ENCODE data around the gene GLRA2. TPM values are rescaled to one million over a fixed set of nuclear protein-coding genes. Genes with fewer than 3 reads are reported as not detected.

Gene GLRA2
- total and polyA plus RNA-seq, 2 experiments from 2014 or later, result 0.22 TPM; not detected in 1

DNA sequence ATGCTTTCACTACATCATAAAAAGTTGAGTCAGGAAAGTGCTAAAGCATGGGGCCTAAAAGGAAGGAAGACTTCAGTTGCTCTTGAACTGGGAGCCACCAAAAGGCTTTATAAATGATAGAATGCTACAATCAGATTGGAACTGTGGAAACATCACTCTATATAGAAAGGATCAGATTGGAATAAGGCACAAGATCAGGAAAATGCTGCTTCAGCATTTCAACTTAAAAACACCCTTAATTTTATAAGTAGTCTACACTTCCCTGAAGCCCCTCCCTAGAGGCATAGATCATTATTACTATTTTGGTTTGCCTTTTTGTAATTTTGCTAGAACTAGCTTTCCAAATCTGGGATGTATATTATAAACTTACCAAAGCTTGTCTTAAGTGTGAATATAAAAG, 172.8 kb downstream of the GLRA2 start:
- no peak for DNase-seq
- no peak overlapping the region for H3K9ac ChIP-seq
- H3K4me2 ChIP-seq (ENCODE audit: unreplicated experiment), result no peak overlapping the region
- no peaks in the 10 kb centered on the region for H3K4me1 ChIP-seq (ENCODE audit: insufficient read depth)
- no peaks in the 10 kb centered on the region for H3K9me2 ChIP-seq (ENCODE audit: insufficient read depth)
- H3K79me2 ChIP-seq (ENCODE audit: insufficient read depth), result no peaks in the 10 kb centered on the region
- no peak overlapping the region for H3K27ac ChIP-seq
- H2AFZ ChIP-seq, result no peak overlapping the region
- H3F3A ChIP-seq (ENCODE audit: insufficient read depth), result no peaks in the 10 kb centered on the region
- H3K36me3 ChIP-seq (ENCODE audit: low read depth), result no peaks in the 10 kb centered on the region
- no peak overlapping the region for H3K4me3 ChIP-seq
- no peaks in the 10 kb centered on the region for H3K27me3 ChIP-seq (replicated peaks; ENCODE audit: insufficient read depth)
- in situ Hi-C loops (cut with MboI), result no loop called here
- no peaks in the 10 kb centered on the region for H3K9me3 ChIP-seq (ENCODE audit: low read depth)
- no peaks in the 10 kb centered on the region for H4K20me1 ChIP-seq (ENCODE audit: insufficient read depth)
- no peak for TF ChIP-seq EZH2phosphoT487 (IDR thresholded peaks at IDR 0.05; ENCODE audit: insufficient read depth, low read depth)
- no peak for TF ChIP-seq EZH2 (IDR thresholded peaks at IDR 0.05; ENCODE audit: insufficient read depth, poor library complexity, severe bottlenecking)

DNA sequence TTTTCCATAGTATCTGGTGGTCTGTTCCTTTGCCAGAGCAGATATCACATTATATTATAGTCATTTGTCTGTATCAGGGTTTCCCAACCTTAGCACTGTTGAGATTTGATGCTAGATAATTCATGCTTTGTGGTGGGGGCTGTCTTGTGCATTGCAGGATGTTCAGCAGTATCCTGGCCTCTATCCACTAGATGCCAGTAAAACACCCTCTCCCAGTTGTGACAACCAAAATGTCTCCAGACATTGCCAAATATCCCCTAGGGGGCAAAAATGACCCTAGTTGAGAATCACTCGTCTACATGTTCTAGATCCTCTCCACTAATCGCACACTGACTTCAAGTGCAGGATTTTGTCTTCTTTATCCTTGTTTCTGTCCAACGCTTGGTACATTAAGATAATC, 182.8 kb downstream of the GLRA2 start:
- H3K9me3 ChIP-seq (ENCODE audit: low read depth), result no peaks in the 10 kb centered on the region
- H3K27ac ChIP-seq, result no peak overlapping the region
- H4K20me1 ChIP-seq (ENCODE audit: insufficient read depth), result no peaks in the 10 kb centered on the region
- in situ Hi-C loops (cut with MboI), result no loop called here
- no peaks in the 10 kb centered on the region for H3K79me2 ChIP-seq (ENCODE audit: insufficient read depth)
- H3K4me1 ChIP-seq (ENCODE audit: insufficient read depth), result no peaks in the 10 kb centered on the region
- no peaks in the 10 kb centered on the region for H3F3A ChIP-seq (ENCODE audit: insufficient read depth)
- H3K9ac ChIP-seq, result no peak overlapping the region
- TF ChIP-seq EZH2phosphoT487 (IDR thresholded peaks at IDR 0.05; ENCODE audit: insufficient read depth, low read depth) (no peak), EZH2 (IDR thresholded peaks at IDR 0.05; ENCODE audit: insufficient read depth, poor library complexity, severe bottlenecking) (no peak)
- H2AFZ ChIP-seq, result no peak overlapping the region
- no peaks in the 10 kb centered on the region for H3K36me3 ChIP-seq (ENCODE audit: low read depth)
- no peak overlapping the region for H3K4me3 ChIP-seq
- no peaks in the 10 kb centered on the region for H3K9me2 ChIP-seq (ENCODE audit: insufficient read depth)
- 57 to 58% methylated on average over 3 of the region's 3 CpGs for WGBS, 2 experiments (ENCODE audit: low coverage in 1 of 2, low lambda C conversion rate in 2 of 2, missing lambda C conversion rate in 2 of 2)
- H3K4me2 ChIP-seq (ENCODE audit: unreplicated experiment), result no peak overlapping the region
- H3K27me3 ChIP-seq (replicated peaks; ENCODE audit: insufficient read depth), result no peaks in the 10 kb centered on the region
- no peak for DNase-seq

DNA sequence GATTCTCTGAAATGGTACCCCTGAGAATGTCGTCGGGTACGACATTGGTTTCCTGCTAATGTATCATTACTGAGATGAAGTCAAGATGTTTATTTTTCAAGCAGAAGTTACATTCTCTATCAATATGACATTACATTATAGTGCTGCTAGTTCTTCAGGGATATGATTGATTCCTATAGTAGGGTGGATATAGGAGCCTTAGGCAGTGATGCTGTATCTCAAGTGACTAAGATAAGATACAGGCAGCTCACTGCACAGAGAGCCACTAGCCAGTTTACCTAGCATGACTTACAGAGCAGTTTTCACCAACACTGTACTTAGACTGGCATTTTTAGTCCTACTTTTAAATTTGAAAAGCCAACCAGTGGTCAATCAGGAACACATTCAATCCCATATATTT, 188.6 kb downstream of the GLRA2 start:
- H3K9ac ChIP-seq, result no peak overlapping the region
- no peaks in the 10 kb centered on the region for H3K27me3 ChIP-seq (replicated peaks; ENCODE audit: insufficient read depth)
- no peaks in the 10 kb centered on the region for H3K79me2 ChIP-seq (ENCODE audit: insufficient read depth)
- H3K4me3 ChIP-seq, result no peak overlapping the region
- in situ Hi-C loops (cut with MboI), result no loop called here
- no peak overlapping the region for H3K27ac ChIP-seq
- no peak overlapping the region for H3K4me2 ChIP-seq (ENCODE audit: unreplicated experiment)
- no peaks in the 10 kb centered on the region for H3K4me1 ChIP-seq (ENCODE audit: insufficient read depth)
- 79 to 82% methylated on average over 3 of the region's 3 CpGs for WGBS, 2 experiments (ENCODE audit: low coverage in 1 of 2, low lambda C conversion rate in 2 of 2, missing lambda C conversion rate in 2 of 2)
- DNase-seq, result no peak
- no peak overlapping the region for H2AFZ ChIP-seq
- no peaks in the 10 kb centered on the region for H3K9me2 ChIP-seq (ENCODE audit: insufficient read depth)
- H4K20me1 ChIP-seq (ENCODE audit: insufficient read depth), result no peaks in the 10 kb centered on the region
- H3K9me3 ChIP-seq (ENCODE audit: low read depth), result no peaks in the 10 kb centered on the region
- H3K36me3 ChIP-seq (ENCODE audit: low read depth), result no peaks in the 10 kb centered on the region
- no peak for TF ChIP-seq EZH2phosphoT487 (IDR thresholded peaks at IDR 0.05; ENCODE audit: insufficient read depth, low read depth)
- TF ChIP-seq EZH2 (IDR thresholded peaks at IDR 0.05; ENCODE audit: insufficient read depth, poor library complexity, severe bottlenecking), result no peak
- no peaks in the 10 kb centered on the region for H3F3A ChIP-seq (ENCODE audit: insufficient read depth)

DNA sequence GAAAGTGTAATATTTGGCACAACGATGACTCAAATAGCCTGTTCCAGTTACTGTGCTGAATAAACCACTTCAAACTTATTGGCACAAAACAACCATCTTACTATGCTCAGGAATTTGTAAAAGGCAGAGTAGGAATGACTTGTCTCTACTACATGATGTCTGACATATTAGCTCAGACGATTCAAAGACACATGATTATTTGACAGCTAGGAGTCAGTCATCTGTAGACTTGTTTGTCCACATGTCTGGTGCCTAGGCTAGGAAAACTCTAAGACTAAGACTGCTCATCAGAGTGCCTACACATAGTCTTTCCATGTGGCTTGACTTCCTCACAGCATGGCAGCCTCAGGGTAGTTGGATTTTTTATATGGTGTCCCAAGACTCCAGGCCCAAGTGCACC, 189.1 kb downstream of the GLRA2 start:
- no peaks in the 10 kb centered on the region for H3K27me3 ChIP-seq (replicated peaks; ENCODE audit: insufficient read depth)
- no peak for TF ChIP-seq EZH2phosphoT487 (IDR thresholded peaks at IDR 0.05; ENCODE audit: insufficient read depth, low read depth)
- no peak for TF ChIP-seq EZH2 (IDR thresholded peaks at IDR 0.05; ENCODE audit: insufficient read depth, poor library complexity, severe bottlenecking)
- DNase-seq, result peak; percentile 6
- WGBS, 2 experiments (ENCODE audit: low coverage in 1 of 2, low lambda C conversion rate in 2 of 2, missing lambda C conversion rate in 2 of 2), result 0 to 6% methylated on average over 2 of the region's 2 CpGs
- no peaks in the 10 kb centered on the region for H3K9me2 ChIP-seq (ENCODE audit: insufficient read depth)
- H2AFZ ChIP-seq, result no peak overlapping the region
- H3K9me3 ChIP-seq (ENCODE audit: low read depth), result no peaks in the 10 kb centered on the region
- no peaks in the 10 kb centered on the region for H3K36me3 ChIP-seq (ENCODE audit: low read depth)
- H3K27ac ChIP-seq, result no peak overlapping the region
- no peak overlapping the region for H3K4me2 ChIP-seq (ENCODE audit: unreplicated experiment)
- no peaks in the 10 kb centered on the region for H3K79me2 ChIP-seq (ENCODE audit: insufficient read depth)
- in situ Hi-C loops (cut with MboI), result no loop called here
- H3F3A ChIP-seq (ENCODE audit: insufficient read depth), result no peaks in the 10 kb centered on the region
- H3K4me3 ChIP-seq, result no peak overlapping the region
- H3K9ac ChIP-seq, result no peak overlapping the region
- no peaks in the 10 kb centered on the region for H4K20me1 ChIP-seq (ENCODE audit: insufficient read depth)
- H3K4me1 ChIP-seq (ENCODE audit: insufficient read depth), result no peaks in the 10 kb centered on the region

DNA sequence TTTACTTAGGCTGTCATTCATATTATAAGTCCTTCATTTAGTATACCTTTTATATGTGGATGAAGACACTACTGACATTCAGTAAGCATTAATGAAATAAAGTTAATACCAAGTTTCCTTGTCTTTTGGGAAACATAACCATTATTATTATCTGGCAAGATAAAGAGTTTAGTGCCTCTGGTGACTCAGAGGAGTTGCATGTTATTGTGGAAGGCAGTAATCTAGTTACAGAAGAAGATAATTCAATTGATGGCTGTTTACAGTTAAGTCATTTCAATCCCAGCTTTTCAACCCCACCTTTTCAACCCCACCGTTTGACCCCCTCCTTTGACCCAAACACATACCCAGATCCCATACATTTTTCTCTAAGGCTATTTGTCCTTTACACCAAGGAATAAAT, 199.7 kb downstream of the GLRA2 start:
- Histone ChIP-seq H3K4me3 (no peak overlapping the region), H3K4me2 (ENCODE audit: unreplicated experiment) (no peak overlapping the region), H3K79me2 (ENCODE audit: insufficient read depth) (no peaks in the 10 kb centered on the region), H4K20me1 (ENCODE audit: insufficient read depth) (no peaks in the 10 kb centered on the region), H3K9me3 (ENCODE audit: low read depth) (no peaks in the 10 kb centered on the region), H3K9me2 (ENCODE audit: insufficient read depth) (no peaks in the 10 kb centered on the region), H3K9ac (no peak overlapping the region), H2AFZ (no peak overlapping the region), H3K36me3 (ENCODE audit: low read depth) (no peaks in the 10 kb centered on the region), H3F3A (ENCODE audit: insufficient read depth) (no peaks in the 10 kb centered on the region), H3K4me1 (ENCODE audit: insufficient read depth) (no peaks in the 10 kb centered on the region), H3K27ac (no peak overlapping the region), H3K27me3 (replicated peaks; ENCODE audit: insufficient read depth) (no peaks in the 10 kb centered on the region)
- TF ChIP-seq EZH2 (IDR thresholded peaks at IDR 0.05; ENCODE audit: insufficient read depth, poor library complexity, severe bottlenecking), result no peak
- TF ChIP-seq EZH2phosphoT487 (IDR thresholded peaks at IDR 0.05; ENCODE audit: insufficient read depth, low read depth), result no peak
- in situ Hi-C loops (cut with MboI), result no loop called here
- WGBS, 2 experiments (ENCODE audit: low coverage in 1 of 2, low lambda C conversion rate in 2 of 2, missing lambda C conversion rate in 2 of 2), result 0 to 26% methylated on average over 1 of the region's 1 CpG
- peak; percentile 20 for DNase-seq
